HepG2 (cell line): Measurements from ENCODE around the gene SAMD10. TPM values are rescaled to one million over a fixed set of nuclear protein-coding genes. Genes with fewer than 3 reads are reported as not detected.

Experiments used
- CHCHD3 ChIP-seq: sonication (generic); formaldehyde crosslinking; IDR thresholded peaks from 2 replicates; pipeline ENCODE4 v1.8.0; 2022; ENCODE audit warnings: mild to moderate bottlenecking, missing genetic modification reagents, moderate library complexity
- GLMP ChIP-seq: sonication (generic); formaldehyde crosslinking; IDR thresholded peaks from 2 replicates; pipeline ENCODE4 v1.9.0; 2021; ENCODE audit warnings: missing genetic modification reagents, mild to moderate bottlenecking, borderline replicate concordance
- TARDBP ChIP-seq: sonication (generic); formaldehyde crosslinking; IDR thresholded peaks from 2 replicates; pipeline ENCODE4 v1.8.0; 2022; ENCODE audit warnings: mild to moderate bottlenecking, missing genetic modification reagents
- ZFX ChIP-seq: sonication (generic); formaldehyde crosslinking; IDR thresholded peaks from 2 replicates; pipeline ENCODE4 v1.4.0; 2020; ENCODE audit warnings: mild to moderate bottlenecking, low read depth, missing genetic modification reagents, moderate library complexity
- ZNF556 ChIP-seq: sonication (generic); formaldehyde crosslinking; IDR thresholded peaks from 2 replicates; pipeline ENCODE4 v1.4.0; 2020; ENCODE audit warnings: mild to moderate bottlenecking, missing genetic modification reagents, borderline replicate concordance
- polyA plus RNA-seq, 8 experiments: library from polyadenylated mRNA; depleted of rRNA in 3 of 8; stranded (reverse) in 7 of 8; unstranded in 1 of 8; fragments of >200 nt; fragmentation: Illumina TruSeq in 4 of 8; extraction: Trizol in 4 of 8; gene quantifications; 2 replicates each; pipeline versions ENCODE4 v1.2.1 to v1.2.3, GENCODE V29; 2011 to 2016; ENCODE audit warnings: low read depth in 4 of 8, missing spikeins in 1 of 8, mixed read lengths in 1 of 8; ENCODE audit not compliant: insufficient read depth in 1 of 8
- total RNA-seq, 5 experiments: library from RNA; depleted of rRNA; stranded (reverse); fragments of >200 nt; fragmentation: Illumina TruSeq; extraction: Trizol; gene quantifications; 2 replicates each; pipeline ENCODE4 v1.2.3, GENCODE V29; 2016; ENCODE audit warnings: low read depth in 1 of 5
- TF ChIP-seq, protein P1 (sequence below): sonication (generic); formaldehyde crosslinking; IDR thresholded peaks from 2 replicates; pipeline ENCODE4 v1.4.0; 2020; ENCODE audit warnings: mild to moderate bottlenecking, missing genetic modification reagents, borderline replicate concordance

SAMD10 gene
- total and polyA plus RNA-seq, 2 of the 13 experiments (the other 11 are each of a cell fraction or from before 2014, with no cell fraction given): 6.1 to 11.0 TPM

- TF ChIP-seq, protein P1, sequence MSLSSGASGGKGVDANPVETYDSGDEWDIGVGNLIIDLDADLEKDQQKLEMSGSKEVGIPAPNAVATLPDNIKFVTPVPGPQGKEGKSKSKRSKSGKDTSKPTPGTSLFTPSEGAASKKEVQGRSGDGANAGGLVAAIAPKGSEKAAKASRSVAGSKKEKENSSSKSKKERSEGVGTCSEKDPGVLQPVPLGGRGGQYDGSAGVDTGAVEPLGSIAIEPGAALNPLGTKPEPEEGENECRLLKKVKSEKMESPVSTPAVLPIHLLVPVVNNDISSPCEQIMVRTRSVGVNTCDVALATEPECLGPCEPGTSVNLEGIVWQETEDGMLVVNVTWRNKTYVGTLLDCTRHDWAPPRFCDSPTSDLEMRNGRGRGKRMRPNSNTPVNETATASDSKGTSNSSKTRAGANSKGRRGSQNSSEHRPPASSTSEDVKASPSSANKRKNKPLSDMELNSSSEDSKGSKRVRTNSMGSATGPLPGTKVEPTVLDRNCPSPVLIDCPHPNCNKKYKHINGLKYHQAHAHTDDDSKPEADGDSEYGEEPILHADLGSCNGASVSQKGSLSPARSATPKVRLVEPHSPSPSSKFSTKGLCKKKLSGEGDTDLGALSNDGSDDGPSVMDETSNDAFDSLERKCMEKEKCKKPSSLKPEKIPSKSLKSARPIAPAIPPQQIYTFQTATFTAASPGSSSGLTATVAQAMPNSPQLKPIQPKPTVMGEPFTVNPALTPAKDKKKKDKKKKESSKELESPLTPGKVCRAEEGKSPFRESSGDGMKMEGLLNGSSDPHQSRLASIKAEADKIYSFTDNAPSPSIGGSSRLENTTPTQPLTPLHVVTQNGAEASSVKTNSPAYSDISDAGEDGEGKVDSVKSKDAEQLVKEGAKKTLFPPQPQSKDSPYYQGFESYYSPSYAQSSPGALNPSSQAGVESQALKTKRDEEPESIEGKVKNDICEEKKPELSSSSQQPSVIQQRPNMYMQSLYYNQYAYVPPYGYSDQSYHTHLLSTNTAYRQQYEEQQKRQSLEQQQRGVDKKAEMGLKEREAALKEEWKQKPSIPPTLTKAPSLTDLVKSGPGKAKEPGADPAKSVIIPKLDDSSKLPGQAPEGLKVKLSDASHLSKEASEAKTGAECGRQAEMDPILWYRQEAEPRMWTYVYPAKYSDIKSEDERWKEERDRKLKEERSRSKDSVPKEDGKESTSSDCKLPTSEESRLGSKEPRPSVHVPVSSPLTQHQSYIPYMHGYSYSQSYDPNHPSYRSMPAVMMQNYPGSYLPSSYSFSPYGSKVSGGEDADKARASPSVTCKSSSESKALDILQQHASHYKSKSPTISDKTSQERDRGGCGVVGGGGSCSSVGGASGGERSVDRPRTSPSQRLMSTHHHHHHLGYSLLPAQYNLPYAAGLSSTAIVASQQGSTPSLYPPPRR (CRISPR knock-in tag): 0 out of 2 replicates have a peak, but pooled peaks have one; percentile 31
- TF ChIP-seq ZFX (CRISPR knock-in tag) (peak; percentile 36; the same call in 1 of the 2 replicates), CHCHD3 (CRISPR knock-in tag) (0 out of 2 replicates have a peak, but pooled peaks have one; percentile 67), GLMP (CRISPR knock-in tag) (no peak), ZNF556 (CRISPR knock-in tag) (0 out of 2 replicates have a peak, but pooled peaks have one; percentile 34), TARDBP (CRISPR knock-in tag) (no peak)
Measured at GRCh38 chr20:63967330-63968135, 11.9 kb downstream of the SAMD10 start (continued).
